Stimulated activated CD4-positive, alpha-beta T cell treated with anti-CD3 and anti-CD28 coated beads, TNF-alpha, amount 100 ng/mL, for 24 hours (primary cell): Measurements from ENCODE around the gene LINGO3.
A peak's percentile ranks its signal among the peaks of the same experiment; 100 is the strongest.

Source experiments
- DNase-seq, 3 experiments: peaks; one replicate each; pipeline ENCODE4 v3.0.0-alpha.2; 2020; ENCODE audit warnings: low read depth in 3 of 3

The LINGO3 gene

GRCh38 chr19:2306281-2306806 lies 1.6 kb downstream of the LINGO3 start:
- DNase-seq = no peak

- DNase-seq = no peak
Measured at GRCh38 chr19:2305452-2306280, 2.3 kb downstream of the LINGO3 start.

- DNase-seq = no peak
Measured at GRCh38 chr19:2303211-2303798, 4.6 kb downstream of the LINGO3 start.

- DNase-seq = no peak
Measured at GRCh38 chr19:2302319-2303210, 5.4 kb downstream of the LINGO3 start.

- DNase-seq = no peak
Measured at GRCh38 chr19:2300533-2300932, 7.4 kb downstream of the LINGO3 start.

GRCh38 chr19:2296141-2296540 lies 11.8 kb downstream of the LINGO3 start:
- no peak for DNase-seq

GRCh38 chr19:2294687-2295335 lies 13.1 kb downstream of the LINGO3 start:
- DNase-seq = no peak

- DNase-seq = no peak
Measured at GRCh38 chr19:2291185-2291751, 16.7 kb downstream of the LINGO3 start.

- no peak for DNase-seq
Measured at GRCh38 chr19:2290441-2291184, 17.3 kb downstream of the LINGO3 start.

GRCh38 chr19:2289714-2290435 lies 18.1 kb downstream of the LINGO3 start:
- DNase-seq = peak in 1 of 3 experiments; percentile 43

- no peak for DNase-seq
Measured at GRCh38 chr19:2288818-2289713, 18.9 kb downstream of the LINGO3 start.

GRCh38 chr19:2288338-2288817 lies 19.6 kb downstream of the LINGO3 start:
- no peak for DNase-seq

- no peak for DNase-seq
Measured at GRCh38 chr19:2287585-2288337, 20.2 kb downstream of the LINGO3 start.

- no peak for DNase-seq
Measured at GRCh38 chr19:2286402-2287140, 21.4 kb downstream of the LINGO3 start.

- DNase-seq = no peak
Measured at GRCh38 chr19:2283835-2284507, 24.0 kb downstream of the LINGO3 start.

- DNase-seq = no peak
Measured at GRCh38 chr19:2282862-2283237, 25.1 kb downstream of the LINGO3 start.
